ENCODE measurements around the gene APBA2.

APBA2 gene

DNA sequence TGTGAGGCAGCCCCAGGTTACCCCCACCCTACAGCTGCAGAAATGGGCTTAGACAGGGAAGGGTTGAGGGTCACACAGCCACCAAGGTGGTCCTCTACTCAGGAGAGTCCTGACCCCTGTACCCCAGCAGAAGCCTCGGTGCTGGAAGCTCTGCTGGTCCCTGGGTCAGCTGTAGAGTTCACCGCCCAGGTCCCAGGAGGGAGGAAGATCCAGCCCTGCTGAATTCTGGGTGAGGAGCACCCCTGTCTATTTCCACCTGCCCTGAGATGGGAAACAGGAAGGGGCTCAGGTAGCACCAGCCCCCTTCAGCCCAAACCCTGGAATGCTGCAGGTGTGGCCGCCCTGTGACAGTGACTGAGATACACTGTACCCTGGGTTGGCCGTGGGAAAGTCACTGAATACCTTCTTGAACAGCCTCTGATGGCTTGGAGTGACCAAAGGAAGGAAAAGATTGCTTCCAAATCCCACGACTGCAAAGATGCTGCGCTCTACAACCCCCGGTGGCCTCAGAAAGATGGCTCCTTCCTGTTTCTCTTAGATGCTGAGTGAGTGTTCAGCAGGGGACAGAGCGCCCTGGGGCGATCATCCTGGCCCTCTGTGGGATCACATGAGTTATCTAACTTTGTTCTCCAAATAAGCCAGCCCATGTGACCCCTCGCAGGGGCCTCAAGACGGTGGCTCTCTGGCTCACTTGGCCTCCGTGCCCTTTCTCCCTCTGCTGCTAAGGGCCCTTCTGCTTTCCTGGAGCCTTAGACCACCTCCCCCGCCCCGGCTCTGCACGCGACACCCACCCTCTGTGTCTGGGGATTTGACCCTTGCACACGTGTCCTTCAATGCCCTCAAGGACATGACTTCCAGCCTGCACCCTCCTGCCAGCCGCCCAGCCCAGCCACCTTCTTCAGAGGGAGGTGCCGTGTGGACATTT lies 242.0 kb downstream of the APBA2 start:
- DNase-seq: no peak

DNA sequence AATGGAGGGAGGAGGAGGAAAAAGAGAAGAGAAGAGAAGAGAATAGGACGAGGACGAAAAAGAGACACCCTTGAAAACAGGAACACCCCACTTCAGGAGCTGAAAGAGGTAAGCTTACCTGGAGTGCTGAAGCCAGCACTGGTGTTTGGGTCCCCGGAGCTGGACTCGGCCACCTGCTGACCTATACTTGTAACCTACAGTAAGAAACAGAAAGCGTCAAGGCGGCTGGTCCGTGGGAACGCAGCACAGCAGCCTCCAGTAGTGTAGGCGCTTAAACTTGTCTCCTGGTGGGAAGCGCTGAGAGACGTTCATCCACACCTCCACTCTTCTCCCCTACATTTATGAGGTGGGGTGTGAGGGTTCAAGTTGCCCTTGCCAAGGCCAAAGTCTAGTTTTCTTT lies 242.9 kb downstream of the APBA2 start:
- DNase-seq: no peak

GRCh38 chr15:29129221-29129620 lies 243.4 kb downstream of the APBA2 start:
- DNase-seq: no peak

DNA sequence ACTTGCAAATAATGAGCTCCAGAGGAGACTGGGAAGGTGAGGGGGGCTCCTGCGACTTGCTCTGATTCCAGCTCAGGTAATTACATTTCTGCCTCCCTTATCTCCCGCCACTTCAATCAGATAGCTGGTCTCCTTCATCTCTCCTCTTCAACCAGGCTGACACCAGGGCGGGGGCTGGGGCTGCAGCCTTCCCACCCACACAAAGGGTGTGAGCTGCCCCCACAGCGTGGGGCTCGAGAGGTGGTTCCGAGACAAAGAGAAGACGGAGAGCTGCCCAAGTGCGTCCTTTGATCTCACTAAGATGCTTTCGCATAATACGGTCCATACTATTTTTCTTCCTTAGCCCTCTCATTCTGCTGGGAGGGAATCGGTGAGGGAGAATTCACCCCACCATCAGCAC lies 244.2 kb downstream of the APBA2 start:
- DNase-seq: no peak

- no peak for DNase-seq
These were observed 244.7 kb downstream of the APBA2 start for GRCh38 chr15:29130476-29130875.

DNA sequence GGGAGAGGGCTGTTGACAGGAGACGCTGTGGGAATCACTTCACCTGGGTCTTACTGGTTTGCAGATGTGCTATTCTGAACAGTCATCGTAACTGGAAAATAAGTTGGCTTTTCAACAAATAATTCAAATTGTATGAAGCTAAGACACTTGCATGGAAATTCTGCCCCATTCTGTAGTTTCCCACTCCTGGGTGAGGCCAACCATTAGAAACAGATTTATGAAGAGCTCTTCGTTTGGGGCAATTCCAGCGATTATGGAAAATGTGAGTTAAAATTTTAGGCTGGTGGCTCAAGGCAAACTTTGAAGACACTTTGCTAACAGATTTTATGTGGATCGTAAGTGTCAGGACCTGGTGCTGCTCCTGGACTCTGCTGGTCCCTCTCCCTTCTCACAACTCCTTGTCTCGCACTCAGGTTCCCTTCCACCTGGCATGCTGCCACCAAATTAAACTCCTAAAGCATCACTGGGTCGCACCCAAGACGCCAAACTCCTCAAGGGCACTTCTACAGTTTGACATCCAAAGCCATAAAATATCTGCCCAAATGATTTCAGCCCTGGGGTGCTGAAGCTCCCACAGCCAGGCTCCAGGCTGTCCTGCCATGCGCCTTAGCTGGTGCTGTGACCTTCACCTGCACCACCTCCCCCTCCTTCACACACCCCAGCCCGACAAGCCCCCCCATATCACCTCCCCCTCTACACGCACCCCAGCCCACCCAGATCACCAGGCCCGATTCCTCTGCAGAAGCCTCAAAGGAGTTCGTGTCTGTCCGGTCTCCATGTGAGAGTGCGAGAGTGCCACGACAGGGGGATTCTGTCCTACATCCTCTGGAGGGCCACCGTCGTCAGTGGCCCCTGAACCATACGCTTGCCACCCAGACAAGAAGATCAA lies 245.4 kb downstream of the APBA2 start:
- DNase-seq: no peak

GRCh38 chr15:29131840-29132420 lies 246.2 kb downstream of the APBA2 start:
- no peak for DNase-seq

DNA sequence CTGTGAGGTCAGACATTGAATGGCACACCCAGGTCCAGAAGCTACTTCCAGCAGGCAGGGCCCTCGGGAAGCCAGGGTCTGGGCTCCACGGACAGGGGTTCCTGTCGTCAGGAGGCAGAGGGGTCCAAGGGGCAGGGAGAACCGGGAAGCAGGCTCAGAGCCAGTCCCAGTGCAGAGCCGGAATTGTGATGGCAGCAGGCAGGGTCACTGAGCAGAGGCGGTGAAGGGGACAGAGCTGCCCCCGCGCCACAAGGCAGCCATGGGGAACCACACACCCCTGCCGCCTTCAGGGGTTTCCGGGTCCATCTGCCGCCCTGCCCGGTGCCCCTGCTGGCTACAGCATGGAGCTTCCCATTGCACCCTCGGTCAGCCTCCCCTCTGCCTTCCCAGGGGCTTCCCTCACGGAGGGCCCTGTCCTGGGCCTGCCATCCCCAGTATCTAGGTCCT lies 247.0 kb downstream of the APBA2 start:
- no peak for DNase-seq

- DNase-seq: no peak
These were observed 247.5 kb downstream of the APBA2 start for GRCh38 chr15:29133321-29133720.

- no peak for DNase-seq
These were observed 248.0 kb downstream of the APBA2 start for GRCh38 chr15:29133791-29134190.

- DNase-seq: no peak
These were observed 248.5 kb downstream of the APBA2 start for GRCh38 chr15:29134239-29134638.

DNA sequence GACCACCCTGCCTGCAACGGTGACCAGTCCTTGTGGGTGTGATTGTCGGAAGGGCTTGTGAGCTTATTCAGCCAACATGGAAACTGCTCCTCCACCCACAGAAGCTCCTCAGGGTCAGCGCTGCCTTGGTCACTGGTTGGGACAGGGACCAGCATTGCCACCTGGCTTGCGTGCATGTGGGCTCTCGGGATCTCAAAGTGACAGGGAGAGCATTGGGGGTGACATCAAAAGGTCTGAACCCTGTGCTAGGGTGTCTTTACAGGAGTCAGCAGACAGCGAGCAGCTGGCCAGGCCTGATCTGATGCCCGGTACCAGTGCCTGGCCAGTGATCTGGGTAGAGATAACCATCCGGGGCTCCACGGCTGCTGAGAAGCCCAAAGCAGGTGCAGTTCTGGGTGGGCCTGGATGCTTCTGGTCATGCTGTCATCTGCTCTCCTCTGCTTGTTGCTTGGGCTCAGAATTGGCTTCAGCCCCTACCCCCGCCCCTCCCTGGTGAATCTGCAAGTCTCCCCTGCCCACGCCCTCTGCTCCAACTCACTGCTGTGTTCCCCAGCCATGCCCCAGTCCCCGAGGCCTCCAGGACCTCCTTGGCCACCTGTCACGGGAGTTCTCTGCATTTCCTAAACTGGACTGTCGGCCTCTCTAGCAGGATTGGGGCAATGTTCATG lies 249.0 kb downstream of the APBA2 start:
- no peak for DNase-seq

DNA sequence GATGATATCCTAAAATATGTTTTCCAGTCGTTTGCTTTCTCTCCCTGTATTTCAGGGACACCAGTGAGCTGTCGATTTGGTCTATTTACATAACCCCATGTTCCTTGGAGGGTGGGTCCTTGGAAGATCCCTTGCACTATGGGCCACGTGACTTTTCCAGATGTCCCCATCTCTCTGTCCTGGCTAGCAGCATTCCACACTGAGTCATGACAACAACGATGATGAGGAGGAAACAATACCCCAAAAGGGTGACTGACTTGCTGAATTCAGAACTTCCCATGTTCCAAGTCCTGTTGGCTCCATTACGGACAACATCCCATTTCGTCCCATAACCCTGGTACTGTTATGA lies 249.5 kb downstream of the APBA2 start:
- no peak for DNase-seq

DNA sequence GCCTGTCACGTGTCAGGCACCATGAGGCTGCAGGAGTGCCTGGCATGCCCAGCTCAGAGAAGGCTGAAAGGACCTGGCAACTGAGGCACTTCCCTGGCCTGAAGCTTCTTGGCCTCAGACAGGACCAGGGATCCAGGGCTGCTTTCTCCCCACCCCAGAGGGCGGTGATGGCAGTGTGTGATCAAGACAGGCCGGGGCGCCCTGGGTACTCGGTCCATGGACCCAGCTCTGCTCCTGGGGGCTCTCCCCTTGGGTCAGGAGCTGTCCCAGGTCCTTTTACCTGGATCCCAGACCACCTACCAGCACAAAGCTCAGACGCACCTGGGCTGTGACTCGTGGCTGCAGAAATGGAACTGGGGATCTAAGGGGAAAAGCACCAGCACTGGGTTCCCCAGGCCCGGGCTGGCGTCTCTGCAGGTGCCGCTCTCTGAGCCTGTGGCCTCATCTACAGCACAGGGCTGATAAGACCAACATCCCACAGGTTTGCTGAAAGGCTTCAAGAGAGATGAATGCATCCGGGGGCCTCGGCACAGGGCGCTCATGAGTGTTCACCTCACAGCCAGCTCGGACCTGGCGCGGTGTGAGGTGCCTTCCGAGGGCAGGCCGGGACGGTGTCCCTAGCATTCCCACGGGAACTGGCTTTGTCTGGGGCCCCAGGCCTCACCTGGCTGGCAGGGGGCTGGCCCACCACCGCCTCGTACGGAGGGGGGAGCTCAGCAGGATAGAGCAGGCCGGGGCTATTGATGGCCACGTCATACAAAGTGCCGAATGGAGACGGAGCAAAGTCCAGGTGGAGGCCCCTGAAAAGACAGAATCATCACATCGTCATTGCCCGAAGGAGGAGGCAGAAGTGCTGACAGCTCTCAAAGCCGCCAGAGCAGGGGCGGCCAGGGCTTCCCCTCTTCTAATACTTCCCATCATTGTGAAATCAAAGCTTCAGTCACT lies 250.2 kb downstream of the APBA2 start:
- no peak for DNase-seq

DNA sequence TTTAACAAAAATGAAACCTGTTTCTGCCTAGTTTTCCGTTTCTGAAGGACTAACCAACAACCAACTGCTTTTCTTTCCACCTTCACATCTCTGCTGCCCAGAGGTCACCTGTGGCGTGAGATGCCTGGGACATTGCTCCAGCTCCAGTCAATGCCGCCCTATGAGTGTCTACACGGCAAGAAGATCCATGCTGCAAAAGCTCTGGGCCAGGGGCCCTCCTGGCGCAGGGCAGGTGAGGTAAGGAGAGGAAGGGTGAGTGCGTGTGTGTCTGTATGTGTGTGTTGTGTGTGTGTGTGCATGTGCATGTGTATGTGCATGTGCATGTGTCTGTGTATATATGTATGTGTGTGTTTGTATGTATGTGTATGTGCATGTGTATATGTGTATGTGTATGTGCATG lies 252.5 kb downstream of the APBA2 start:
- DNase-seq: no peak

DNA sequence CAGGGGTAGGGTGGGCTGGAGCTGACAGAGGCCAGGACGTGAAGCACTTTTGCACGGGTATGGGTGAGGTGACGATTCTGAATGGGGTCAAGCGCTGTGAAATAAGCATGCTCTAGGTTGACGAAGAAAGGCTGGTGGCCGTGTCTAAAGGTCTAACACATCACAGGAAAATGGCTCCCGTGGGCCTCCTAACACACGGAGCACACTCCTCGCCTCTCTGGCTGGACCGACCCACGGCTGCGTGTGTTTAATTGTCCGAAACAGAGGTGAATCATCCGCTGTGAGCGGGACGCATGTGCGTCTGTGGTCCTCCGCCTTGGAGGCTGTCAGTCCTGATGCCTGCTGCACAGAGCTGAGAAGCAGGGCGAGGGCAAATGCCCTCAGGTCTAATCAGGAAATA lies 253.3 kb downstream of the APBA2 start:
- no peak for DNase-seq

DNA sequence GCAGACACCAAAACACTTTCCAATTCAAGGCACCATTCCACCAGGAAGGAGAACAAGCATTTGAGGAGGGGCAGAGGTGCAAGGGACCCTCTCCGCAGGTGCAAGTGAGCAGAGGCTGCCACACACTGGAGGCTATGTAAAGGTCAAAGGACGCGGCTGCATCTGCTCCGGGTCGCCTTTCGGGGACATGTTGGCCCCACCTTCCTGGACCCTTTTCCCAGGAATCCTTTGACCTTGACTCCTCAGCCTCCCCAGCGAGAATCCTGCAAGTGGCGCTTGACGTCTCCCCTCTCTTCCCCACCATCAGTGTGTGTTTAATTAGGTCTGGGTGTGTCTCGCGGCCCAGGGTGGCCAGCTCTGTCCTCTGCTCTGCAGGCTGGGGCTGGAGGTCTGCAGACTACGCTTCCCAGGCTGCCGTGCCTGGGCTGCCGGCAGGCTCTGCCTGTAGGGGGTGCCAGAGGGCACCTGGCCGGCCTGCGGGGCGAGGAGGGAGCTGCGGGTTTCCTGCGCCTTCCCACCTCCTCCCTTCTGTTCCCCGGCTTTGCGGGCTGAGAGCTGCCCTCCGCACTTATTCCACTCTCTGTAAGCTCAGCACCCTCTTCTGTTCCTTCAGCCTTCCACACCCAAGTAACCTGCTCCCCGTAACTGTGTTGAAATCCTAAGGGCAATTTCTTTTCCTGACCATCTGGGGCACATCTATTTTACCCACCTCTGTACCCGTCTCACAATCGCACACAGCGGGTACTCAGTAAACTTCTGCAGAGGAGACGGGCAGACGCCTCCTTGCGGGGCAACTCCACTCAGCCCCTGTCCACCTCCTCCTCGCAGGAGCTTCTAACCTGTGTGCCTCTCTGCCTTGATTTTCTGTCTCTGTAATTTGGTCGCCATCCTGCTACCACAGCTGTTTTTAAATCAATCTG lies 254.0 kb downstream of the APBA2 start:
- no peak for DNase-seq

- no peak for DNase-seq
These were observed 254.9 kb downstream of the APBA2 start for GRCh38 chr15:29140475-29141307.

DNA sequence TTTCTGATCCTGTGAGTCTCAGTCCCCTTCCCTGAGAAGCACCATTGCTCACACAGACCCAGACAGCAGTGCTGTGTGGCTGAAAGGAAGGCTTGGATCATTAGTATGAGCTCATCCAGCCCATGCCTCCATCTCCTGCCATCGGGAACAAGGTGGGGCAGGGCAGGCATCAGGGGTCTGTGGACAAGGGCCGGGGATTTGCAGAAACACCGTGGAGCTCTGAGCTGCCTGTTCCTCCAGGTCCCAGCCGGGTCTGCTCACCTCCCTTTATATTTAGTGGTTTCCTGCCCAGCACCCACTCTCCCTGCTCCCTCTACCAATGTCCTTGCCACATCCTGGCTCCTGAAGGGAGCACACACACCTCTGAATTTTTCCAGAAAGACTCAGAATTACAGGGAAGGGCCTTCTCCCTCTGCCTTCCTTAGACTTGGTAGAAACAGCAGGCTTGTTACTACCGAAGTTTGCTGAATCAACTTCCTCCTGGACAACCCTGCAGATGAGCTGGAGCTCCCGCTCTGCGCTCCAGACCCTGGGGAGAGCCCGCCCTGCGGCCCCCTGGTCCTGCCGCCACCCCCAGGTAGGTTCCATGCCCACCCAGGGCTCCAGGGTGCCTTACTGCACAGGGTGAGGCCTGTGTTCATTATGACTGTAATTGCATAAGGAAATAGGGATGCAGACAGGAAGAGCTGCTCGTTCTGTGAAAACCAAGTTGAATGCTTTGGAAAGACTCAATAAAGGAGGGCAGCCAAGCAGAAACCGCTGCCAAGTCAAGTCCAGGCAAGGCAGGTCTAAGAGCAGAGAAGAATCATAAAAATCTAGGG lies 255.7 kb downstream of the APBA2 start:
- DNase-seq: no peak

All from NCI-H226 (cell line).